ENCODE results near the gene LDHD.

DNA sequence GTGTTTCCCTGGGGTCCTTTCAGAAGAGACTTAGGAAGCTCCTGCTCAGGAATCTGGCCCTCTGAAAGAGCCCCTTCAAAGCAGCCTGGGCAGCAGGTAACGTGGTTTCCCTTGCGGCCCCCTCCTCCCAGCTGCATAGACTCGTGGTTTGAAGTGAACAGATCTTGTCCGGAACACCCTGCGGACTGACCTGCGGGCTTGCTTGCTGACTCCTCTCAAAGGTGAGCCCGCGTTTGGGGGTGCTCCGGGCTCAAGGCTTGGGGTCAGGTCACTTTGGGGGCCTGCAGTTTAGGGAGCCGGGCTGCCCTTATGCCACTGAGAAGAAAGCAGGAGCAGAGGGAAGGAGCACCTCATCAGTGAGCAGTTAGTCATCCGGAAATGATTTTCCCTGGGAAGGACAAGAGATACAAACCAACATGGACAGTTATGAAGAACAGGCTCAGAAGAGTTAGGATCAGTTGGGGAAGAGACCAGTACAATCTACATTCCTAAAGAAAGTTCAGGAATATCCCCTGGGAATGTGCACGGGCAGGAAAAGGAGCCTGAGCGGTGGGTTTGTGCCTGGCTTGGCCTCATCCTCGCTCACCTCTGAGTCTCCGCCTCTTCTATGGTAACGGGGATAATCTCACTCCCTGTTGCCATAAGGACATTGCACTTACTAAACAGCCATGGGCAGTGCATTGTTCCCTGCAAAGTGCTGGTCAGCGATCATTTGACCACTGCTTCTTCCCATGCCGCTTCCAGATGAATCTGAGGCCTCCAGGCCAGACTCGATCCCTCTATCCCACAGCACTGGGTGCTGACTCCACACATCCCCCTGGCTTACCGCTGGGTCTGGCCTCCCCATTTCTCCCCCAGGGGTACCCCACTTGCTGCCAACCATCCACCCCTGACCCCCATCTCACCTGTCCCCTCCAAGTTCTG, 10.0 kb downstream of the LDHD start:
- TF ChIP-seq ZC3H11A (IDR thresholded peaks at IDR 0.05; ENCODE audit: low read depth, low read length) (no peak), ZFX (CRISPR knock-in tag; IDR thresholded peaks at IDR 0.05) (no peak), YY1 (IDR thresholded peaks at IDR 0.05; ENCODE audit: borderline replicate concordance in 1 of 3, control insufficient read depth in 1 of 3, extremely low read depth in 1 of 3, insufficient read depth in 3 of 3, insufficient read length in 1 of 3, insufficient replicate concordance in 2 of 3, low read depth in 1 of 3, low read length in 2 of 3) (no peak), NFE2L1 (tag; IDR thresholded peaks at IDR 0.05; ENCODE audit: borderline replicate concordance, low read depth) (no peak), MCM7 (IDR thresholded peaks at IDR 0.05) (no peak), CEBPB (tag; IDR thresholded peaks at IDR 0.05) (no peak), EP300 (IDR thresholded peaks at IDR 0.05; ENCODE audit: low read length) (no peak), RB1 (IDR thresholded peaks at IDR 0.05; ENCODE audit: low read depth) (no peak)
- TF ChIP-seq, protein P1, sequence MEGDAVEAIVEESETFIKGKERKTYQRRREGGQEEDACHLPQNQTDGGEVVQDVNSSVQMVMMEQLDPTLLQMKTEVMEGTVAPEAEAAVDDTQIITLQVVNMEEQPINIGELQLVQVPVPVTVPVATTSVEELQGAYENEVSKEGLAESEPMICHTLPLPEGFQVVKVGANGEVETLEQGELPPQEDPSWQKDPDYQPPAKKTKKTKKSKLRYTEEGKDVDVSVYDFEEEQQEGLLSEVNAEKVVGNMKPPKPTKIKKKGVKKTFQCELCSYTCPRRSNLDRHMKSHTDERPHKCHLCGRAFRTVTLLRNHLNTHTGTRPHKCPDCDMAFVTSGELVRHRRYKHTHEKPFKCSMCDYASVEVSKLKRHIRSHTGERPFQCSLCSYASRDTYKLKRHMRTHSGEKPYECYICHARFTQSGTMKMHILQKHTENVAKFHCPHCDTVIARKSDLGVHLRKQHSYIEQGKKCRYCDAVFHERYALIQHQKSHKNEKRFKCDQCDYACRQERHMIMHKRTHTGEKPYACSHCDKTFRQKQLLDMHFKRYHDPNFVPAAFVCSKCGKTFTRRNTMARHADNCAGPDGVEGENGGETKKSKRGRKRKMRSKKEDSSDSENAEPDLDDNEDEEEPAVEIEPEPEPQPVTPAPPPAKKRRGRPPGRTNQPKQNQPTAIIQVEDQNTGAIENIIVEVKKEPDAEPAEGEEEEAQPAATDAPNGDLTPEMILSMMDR (IDR thresholded peaks at IDR 0.05 in 2 of 3, conservative IDR thresholded peaks at IDR 0.05 in 1 of 3; ENCODE audit: insufficient read depth in 2 of 3, low read depth in 1 of 3, low read length in 3 of 3) = no peak
- TF ChIP-seq, protein P2, sequence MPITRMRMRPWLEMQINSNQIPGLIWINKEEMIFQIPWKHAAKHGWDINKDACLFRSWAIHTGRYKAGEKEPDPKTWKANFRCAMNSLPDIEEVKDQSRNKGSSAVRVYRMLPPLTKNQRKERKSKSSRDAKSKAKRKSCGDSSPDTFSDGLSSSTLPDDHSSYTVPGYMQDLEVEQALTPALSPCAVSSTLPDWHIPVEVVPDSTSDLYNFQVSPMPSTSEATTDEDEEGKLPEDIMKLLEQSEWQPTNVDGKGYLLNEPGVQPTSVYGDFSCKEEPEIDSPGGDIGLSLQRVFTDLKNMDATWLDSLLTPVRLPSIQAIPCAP (CRISPR knock-in tag; IDR thresholded peaks at IDR 0.05; ENCODE audit: borderline replicate concordance) = no peak
